Naive thymus-derived CD8-positive, alpha-beta T cell (primary cell): Measurements from ENCODE around the gene SRC. TPM values are rescaled to one million over a fixed set of nuclear protein-coding genes. Genes with fewer than 3 reads are reported as not detected.
A peak's percentile ranks its signal among the peaks of the same experiment; 100 is the strongest.
"Not testable (repeated sequence)": the region's sequence is repeated elsewhere in the genome, so short reads cannot be mapped to it uniquely, and the experiment has no call there.

Experiments used
- ATAC-seq, 2 donors: fragments of 150-1000 bp; cut with Tn5 transposase in 1 of 2; sonication (Bioruptor Pico), chemical (Tn5 transposase) in 1 of 2; 1 replicate in 1 of 2; 2 replicates in 1 of 2; pipeline ENCODE4 v1.10.0; 2021; ENCODE audit warnings: mild to moderate bottlenecking in 2 of 2, moderate library complexity in 2 of 2
- POLR2A ChIA-PET: fragments of 350-600 bp; sonication (Branson Sonifier 250); formaldehyde crosslinking; loops from one replicate; lab custom pipeline; 2021; ENCODE audit warnings: antibody characterized with exemption; lab: Charles Lee
- DNase-seq, 10 donors: peaks; one replicate each; pipeline versions ENCODE4 v3.0.0 to v3.0.0-alpha.2; 2020 to 2022
- H3K27ac Mint-ChIP-seq, 10 donors: one replicate each; pipeline ENCODE4 v1.8.0; 2020 to 2022; ENCODE audit warnings: mild to moderate bottlenecking in 10 of 10, mixed read lengths in 10 of 10, moderate library complexity in 4 of 10, inconsistent platforms in 1 of 10
- H3K27me3 Mint-ChIP-seq, 5 donors: one replicate each; pipeline ENCODE4 v1.8.0; 2021 to 2022; ENCODE audit warnings: mixed read lengths in 5 of 5
- H3K36me3 Mint-ChIP-seq, 3 donors: one replicate each; pipeline ENCODE4 v1.8.0; 2020 to 2022; ENCODE audit warnings: mixed read lengths in 3 of 3, mild to moderate bottlenecking in 2 of 3, inconsistent platforms in 1 of 3
- H3K4me1 Mint-ChIP-seq, 4 donors: one replicate each; pipeline ENCODE4 v1.8.0; 2021 to 2022; ENCODE audit warnings: mixed read lengths in 4 of 4
- H3K4me3 Mint-ChIP-seq, 10 donors: one replicate each; pipeline ENCODE4 v1.8.0; 2020 to 2022; ENCODE audit warnings: mild to moderate bottlenecking in 10 of 10, mixed read lengths in 10 of 10, moderate library complexity in 6 of 10, inconsistent platforms in 1 of 10
- H3K9me3 Mint-ChIP-seq, 9 donors: one replicate each; pipeline ENCODE4 v1.8.0; 2020 to 2022; ENCODE audit warnings: mixed read lengths in 9 of 9, mild to moderate bottlenecking in 3 of 9, inconsistent platforms in 1 of 9, moderate library complexity in 1 of 9
- polyA plus RNA-seq, 3 donors: library from polyadenylated mRNA; unstranded; fragments of 300-500 nt; fragmentation: Illumina TruSeq; gene quantifications; one replicate each; pipeline ENCODE4 v1.2.3, GENCODE V29; 2021
- total RNA-seq, 8 experiments: library from RNA in 2 of 8; stranded (reverse) in 2 of 8; gene quantifications; one replicate each; pipeline ENCODE4 v1.2.3 and lab custom pipeline; 2021 to 2026

The SRC gene
- total and polyA plus RNA-seq, 5 experiments from 2014 or later = 0.07 to 2.4 (median 0.60) TPM; not detected in 2

- Mint-ChIP-seq H3K36me3 (no peaks in the 10 kb centered on the region), H3K27me3 (no peaks in the 10 kb centered on the region), H3K9me3 (no peaks in the 10 kb centered on the region), H3K4me3 (no peak overlapping the region), H3K4me1 (peaks cover 0 to 14% (median 0%) of the 10 kb centered on the region in 4 donors), H3K27ac (peak overlapping the region in 1 of 10 donors; percentile 65)
- ATAC-seq = no peak
- DNase-seq = peak in 1 of 10 donors; percentile 16
- POLR2A ChIA-PET = no interaction called here
Observed at GRCh38 chr20:37365760-37366638, 20.1 kb downstream of the SRC start.

DNA sequence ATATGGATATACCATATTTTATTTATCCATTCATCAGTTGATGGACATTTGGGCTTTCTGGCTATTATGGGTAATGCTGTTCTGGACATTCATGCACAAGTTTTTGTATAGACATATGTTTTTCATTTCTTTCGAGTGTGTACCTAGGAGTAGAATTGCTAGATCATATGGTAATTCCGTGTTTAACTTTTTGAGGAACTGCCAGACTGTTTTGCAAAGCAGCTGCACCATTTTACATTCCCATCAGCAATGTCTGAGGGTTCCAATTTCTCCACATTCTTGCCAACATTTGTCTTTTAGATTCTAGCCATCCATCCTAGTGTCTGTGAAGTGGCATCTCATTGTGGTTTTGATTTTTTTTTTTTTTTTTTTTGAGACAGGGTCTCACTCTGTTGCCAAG, 20.8 kb downstream of the SRC start:
- POLR2A ChIA-PET = no interaction called here
- no peak overlapping the region for H3K4me3 Mint-ChIP-seq
- H3K36me3 Mint-ChIP-seq = no peaks in the 10 kb centered on the region
- peaks cover 0 to 14% (median 0%) of the 10 kb centered on the region in 4 donors for H3K4me1 Mint-ChIP-seq
- ATAC-seq = no peak
- H3K27me3 Mint-ChIP-seq = no peaks in the 10 kb centered on the region
- no peak for DNase-seq
- peak overlapping the region in 1 of 10 donors; percentile 65 for H3K27ac Mint-ChIP-seq
- no peaks in the 10 kb centered on the region for H3K9me3 Mint-ChIP-seq

- Mint-ChIP-seq H3K4me3 (no peak overlapping the region), H3K4me1 (peaks cover 0 to 14% (median 0%) of the 10 kb centered on the region in 4 donors), H3K9me3 (no peaks in the 10 kb centered on the region), H3K27ac (no peak overlapping the region), H3K27me3 (no peaks in the 10 kb centered on the region), H3K36me3 (no peaks in the 10 kb centered on the region)
- ATAC-seq = no peak
- POLR2A ChIA-PET = no interaction called here
- no peak for DNase-seq
Observed at GRCh38 chr20:37369846-37370245, 23.9 kb downstream of the SRC start.

GRCh38 chr20:37371845-37372244, 25.9 kb downstream of the SRC start:
- H3K4me1 Mint-ChIP-seq, H3K4me3 Mint-ChIP-seq, POLR2A ChIA-PET, H3K27me3 Mint-ChIP-seq, H3K9me3 Mint-ChIP-seq, H3K27ac Mint-ChIP-seq, DNase-seq, ATAC-seq, H3K36me3 Mint-ChIP-seq: not testable (repeated sequence)

DNA sequence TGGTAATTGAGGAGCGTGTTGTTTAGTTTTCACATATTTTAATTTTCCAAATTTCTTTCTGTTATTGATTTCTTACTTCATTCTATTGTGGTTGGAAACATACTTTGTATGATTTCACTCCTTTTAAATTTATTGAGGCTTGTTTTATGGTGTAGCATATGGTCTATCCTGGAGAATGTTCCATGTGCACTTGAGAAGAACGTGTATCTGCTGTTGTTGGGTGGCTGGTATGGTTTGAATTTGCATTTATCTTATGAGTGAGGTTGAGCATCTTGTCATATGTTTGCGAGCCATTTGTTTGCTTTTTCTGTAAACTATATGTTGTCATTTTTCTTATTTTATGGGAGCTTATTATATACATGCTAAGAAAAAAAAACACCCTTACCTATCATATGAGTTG, 26.5 kb downstream of the SRC start:
- no peaks in the 10 kb centered on the region for H3K9me3 Mint-ChIP-seq
- H3K36me3 Mint-ChIP-seq = no peaks in the 10 kb centered on the region
- H3K27me3 Mint-ChIP-seq = no peaks in the 10 kb centered on the region
- POLR2A ChIA-PET = no interaction called here
- H3K4me1 Mint-ChIP-seq = peaks cover 0 to 12% (median 1%) of the 10 kb centered on the region in 4 donors
- H3K4me3 Mint-ChIP-seq = no peak overlapping the region
- no peak for DNase-seq
- ATAC-seq = no peak
- H3K27ac Mint-ChIP-seq = no peak overlapping the region

GRCh38 chr20:37373020-37373598, 27.2 kb downstream of the SRC start:
- POLR2A ChIA-PET = interaction anchor here (0.7 kb wide), 1 partner anchor 84 kb away, joined by 3 read pairs; no protein-coding TSS in a partner anchor
- DNase-seq (no peak), ATAC-seq (no peak)
- H3K4me3 Mint-ChIP-seq = no peak overlapping the region
- H3K36me3 Mint-ChIP-seq = no peaks in the 10 kb centered on the region
- H3K27me3 Mint-ChIP-seq = no peaks in the 10 kb centered on the region
- H3K4me1 Mint-ChIP-seq = peaks cover 0 to 14% (median 1%) of the 10 kb centered on the region in 4 donors
- no peaks in the 10 kb centered on the region for H3K9me3 Mint-ChIP-seq
- H3K27ac Mint-ChIP-seq = peak overlapping the region in 1 of 10 donors; percentile 4

- POLR2A ChIA-PET = no interaction called here
- ATAC-seq (no peak), DNase-seq (no peak)
- H3K4me3 Mint-ChIP-seq = no peak overlapping the region
- H3K27ac Mint-ChIP-seq = no peak overlapping the region
- no peaks in the 10 kb centered on the region for H3K36me3 Mint-ChIP-seq
- no peaks in the 10 kb centered on the region for H3K9me3 Mint-ChIP-seq
- H3K4me1 Mint-ChIP-seq = peaks cover 0 to 14% (median 1%) of the 10 kb centered on the region in 4 donors
- no peaks in the 10 kb centered on the region for H3K27me3 Mint-ChIP-seq
Observed at GRCh38 chr20:37375227-37375626, 29.3 kb downstream of the SRC start.

- ATAC-seq (no peak), DNase-seq (no peak)
- H3K27me3 Mint-ChIP-seq = no peaks in the 10 kb centered on the region
- no peaks in the 10 kb centered on the region for H3K9me3 Mint-ChIP-seq
- H3K36me3 Mint-ChIP-seq = no peaks in the 10 kb centered on the region
- POLR2A ChIA-PET = no interaction called here
- H3K27ac Mint-ChIP-seq = no peak overlapping the region
- H3K4me3 Mint-ChIP-seq = no peak overlapping the region
- peaks cover 0 to 14% (median 1%) of the 10 kb centered on the region in 4 donors for H3K4me1 Mint-ChIP-seq
Observed at GRCh38 chr20:37376324-37376723, 30.4 kb downstream of the SRC start.

DNA sequence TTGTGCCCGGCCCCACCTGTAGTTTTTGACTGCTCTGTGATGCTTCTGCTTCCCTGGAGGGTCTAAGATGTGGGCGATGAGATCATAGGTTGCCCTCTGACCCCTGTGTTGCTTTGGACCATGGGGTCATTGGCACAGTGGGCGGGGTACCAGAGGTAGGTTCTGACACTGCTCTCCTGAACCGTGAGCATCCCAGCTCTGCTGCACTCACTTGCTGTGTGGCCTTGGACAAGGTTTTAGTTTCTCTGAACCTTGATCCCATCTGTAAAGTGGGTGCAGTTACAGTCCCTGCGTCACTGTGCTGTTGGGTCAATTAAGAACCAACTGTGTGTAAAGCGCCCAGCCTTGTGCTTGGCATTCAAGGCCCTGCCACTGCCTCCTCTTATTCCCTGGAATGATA, 30.9 kb downstream of the SRC start:
- no peaks in the 10 kb centered on the region for H3K27me3 Mint-ChIP-seq
- no peak overlapping the region for H3K4me3 Mint-ChIP-seq
- DNase-seq = peak in 1 of 10 donors; percentile 24
- ATAC-seq = no peak
- H3K9me3 Mint-ChIP-seq = no peaks in the 10 kb centered on the region
- peaks cover 0 to 14% (median 1%) of the 10 kb centered on the region in 4 donors for H3K4me1 Mint-ChIP-seq
- H3K27ac Mint-ChIP-seq = peak overlapping the region in 1 of 10 donors; percentile 35
- POLR2A ChIA-PET = no interaction called here
- no peaks in the 10 kb centered on the region for H3K36me3 Mint-ChIP-seq

GRCh38 chr20:37377346-37378081, 31.6 kb downstream of the SRC start:
- POLR2A ChIA-PET = no interaction called here
- Mint-ChIP-seq H3K36me3 (no peaks in the 10 kb centered on the region), H3K27ac (peak overlapping the region in 3 of 10 donors; percentile 3 to 35 (median 11)), H3K4me1 (peaks cover 0 to 19% (median 1%) of the 10 kb centered on the region in 4 donors), H3K27me3 (no peaks in the 10 kb centered on the region), H3K4me3 (peak overlapping the region in 1 of 10 donors; percentile 16), H3K9me3 (no peaks in the 10 kb centered on the region)
- ATAC-seq (no peak), DNase-seq (no peak)

DNA sequence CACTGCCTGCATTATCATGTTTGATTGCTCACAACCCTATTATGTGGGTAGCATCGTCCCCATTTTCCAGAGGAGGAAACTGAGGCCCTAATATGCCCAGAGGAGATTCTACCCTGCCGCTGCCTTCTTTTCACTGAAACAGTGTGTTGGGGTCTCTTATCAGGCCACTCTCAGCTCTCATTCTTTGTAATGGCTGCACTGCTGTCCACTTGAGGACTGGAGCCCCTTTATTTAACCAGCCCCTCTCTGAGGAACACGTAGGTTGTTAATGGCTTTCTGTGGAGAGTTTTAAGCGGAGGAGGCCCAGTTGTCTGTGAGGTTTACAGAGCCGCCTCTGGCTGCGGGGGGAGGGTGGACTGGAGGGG, 32.5 kb downstream of the SRC start:
- ATAC-seq (no peak), DNase-seq (no peak)
- Mint-ChIP-seq H3K27me3 (no peaks in the 10 kb centered on the region), H3K4me1 (peaks cover 0 to 26% (median 1%) of the 10 kb centered on the region in 4 donors), H3K4me3 (no peak overlapping the region), H3K27ac (peak overlapping the region in 1 of 10 donors; percentile 34), H3K9me3 (no peaks in the 10 kb centered on the region), H3K36me3 (no peaks in the 10 kb centered on the region)
- POLR2A ChIA-PET = interaction anchor here (0.6 kb wide), 1 partner anchor 1475 kb away, joined by 3 read pairs; no protein-coding TSS in a partner anchor

GRCh38 chr20:37378785-37379598, 33.1 kb downstream of the SRC start:
- no peak overlapping the region for H3K4me3 Mint-ChIP-seq
- POLR2A ChIA-PET = no interaction called here
- H3K9me3 Mint-ChIP-seq = no peaks in the 10 kb centered on the region
- no peaks in the 10 kb centered on the region for H3K27me3 Mint-ChIP-seq
- DNase-seq (peak in 1 of 10 donors; percentile 45), ATAC-seq (no peak)
- peaks cover 0 to 28% (median 1%) of the 10 kb centered on the region in 4 donors for H3K4me1 Mint-ChIP-seq
- H3K27ac Mint-ChIP-seq = no peak overlapping the region
- no peaks in the 10 kb centered on the region for H3K36me3 Mint-ChIP-seq
